ENCODE results near the gene C2orf74. TPM values are rescaled to one million over a fixed set of nuclear protein-coding genes. Genes with fewer than 3 reads are reported as not detected.
A peak's percentile ranks its signal among the peaks of the same experiment; 100 is the strongest.

C2orf74 gene
- total RNA-seq, 1 experiment from 2014 or later = 8.0 TPM

DNA sequence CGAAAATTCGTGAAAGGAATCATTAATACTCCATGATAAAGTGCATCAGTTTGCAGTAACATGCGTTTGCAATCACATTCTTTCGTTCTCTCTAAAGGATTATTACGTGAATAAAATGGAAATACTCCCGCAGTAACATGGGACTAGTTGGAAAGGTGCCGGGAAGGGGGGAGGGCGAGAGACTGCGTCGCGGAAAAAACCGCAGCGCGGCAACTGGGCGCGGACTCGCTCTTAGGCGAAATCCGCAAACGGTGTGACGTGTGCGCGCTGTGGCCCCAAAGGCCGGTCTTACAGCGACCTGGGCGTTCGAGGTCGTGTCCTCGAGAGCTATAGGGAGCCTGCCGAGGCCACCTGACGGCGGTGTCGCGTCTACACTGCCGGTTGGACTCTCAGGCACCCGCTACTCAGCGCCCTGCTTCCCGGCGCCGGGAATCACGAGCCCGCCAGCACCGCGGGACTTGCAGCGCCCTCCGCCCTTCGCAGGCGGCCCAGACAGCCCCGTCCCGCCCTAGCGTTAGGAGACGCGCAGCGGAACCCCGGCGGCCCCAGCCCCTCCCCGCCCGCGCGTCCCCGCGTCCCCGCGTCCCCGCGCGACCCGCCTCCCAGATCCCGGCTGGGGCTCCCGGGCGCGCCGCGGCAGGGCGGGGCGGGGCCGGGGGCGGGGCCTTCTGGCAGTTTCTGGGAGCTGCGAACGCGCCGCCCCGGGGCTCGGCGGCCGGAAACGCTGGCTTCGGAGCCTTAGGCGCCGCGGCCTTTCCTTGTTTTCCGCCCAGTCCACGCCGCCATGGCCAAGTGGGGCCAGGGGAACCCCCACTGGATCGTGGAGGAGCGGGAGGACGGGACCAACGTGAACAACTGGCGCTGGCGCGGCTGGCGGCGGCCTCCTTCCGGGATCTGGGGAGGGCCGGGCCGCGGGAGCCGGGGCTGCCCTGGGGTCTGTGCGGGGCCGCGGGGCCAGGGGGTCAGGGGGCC lies 15.1 kb downstream of the C2orf74 start:
- no peak overlapping the region for H2AFZ ChIP-seq (ENCODE audit: low read length)
- H3K9me3 ChIP-seq (ENCODE audit: control insufficient read depth, low read depth, low read length) = no peaks in the 10 kb centered on the region
- no peaks in the 10 kb centered on the region for H3K79me2 ChIP-seq (ENCODE audit: insufficient read depth, low read length)
- no CpG with 5 or more reads among the region's 111 CpGs for WGBS (ENCODE audit: extremely low coverage, insufficient read length, low lambda C conversion rate)
- Mint-ChIP-seq H3K4me3 (peak overlapping the region; percentile 82 to 86), H3K4me1 (peaks cover 32 to 33% of the 10 kb centered on the region in 2 experiments), H3K27me3 (ENCODE audit: low read depth) (peaks cover 36% of the 10 kb centered on the region), H3K36me3 (ENCODE audit: insufficient read depth in 1 of 3, low read depth in 3 of 3) (peaks cover 22 to 29% (median 27%) of the 10 kb centered on the region in 3 experiments; a peak in 6 of 7 replicates), H3K27ac (peak overlapping the region; percentile 1 to 92 (median 59); a peak in 4 of 7 replicates), H3K9me3 (no peaks in the 10 kb centered on the region; a peak in 1 of 5 replicates)
- H4K91ac ChIP-seq (ENCODE audit: insufficient read length, low read depth, low read length) = no peak overlapping the region
- peak overlapping the region; percentile 86 for H3K9ac ChIP-seq (ENCODE audit: extremely low read depth, insufficient read length, low read length)
- H2BK5ac ChIP-seq (ENCODE audit: insufficient read length, low read length) = no peak overlapping the region
- no peak overlapping the region for H2AK5ac ChIP-seq (ENCODE audit: insufficient read length, low read length)
- peak; percentile 96 for DNase-seq
- H4K5ac ChIP-seq (ENCODE audit: insufficient read length, low read depth, low read length) = no peak overlapping the region
- H2BK20ac ChIP-seq (ENCODE audit: low read depth, low read length, poor library complexity, severe bottlenecking) = no peak overlapping the region
- H3K56ac ChIP-seq (ENCODE audit: insufficient read length, low read depth, low read length) = no peak overlapping the region
- peaks cover 4% of the 10 kb centered on the region; the same call in 1 of the 2 replicates for H3K4me1 ChIP-seq (ENCODE audit: insufficient read depth, low read length)
- H3K27ac ChIP-seq (ENCODE audit: insufficient read length, low read depth, low read length) = peak overlapping the region; percentile 17
- H2BK15ac ChIP-seq (ENCODE audit: low read depth, low read length) = no peak overlapping the region
- H2BK120ac ChIP-seq (ENCODE audit: low read depth, low read length, poor library complexity, severe bottlenecking) = no peak overlapping the region
- no peak overlapping the region for H3K4ac ChIP-seq (ENCODE audit: low read depth, low read length)
- H3K79me1 ChIP-seq (ENCODE audit: insufficient read depth, low read depth, low read length, poor library complexity, severe bottlenecking) = no peaks in the 10 kb centered on the region
- H3K4me2 ChIP-seq (ENCODE audit: insufficient read depth, insufficient read length, low read length) = peak overlapping the region; percentile 80
- TF ChIP-seq, protein P1, sequence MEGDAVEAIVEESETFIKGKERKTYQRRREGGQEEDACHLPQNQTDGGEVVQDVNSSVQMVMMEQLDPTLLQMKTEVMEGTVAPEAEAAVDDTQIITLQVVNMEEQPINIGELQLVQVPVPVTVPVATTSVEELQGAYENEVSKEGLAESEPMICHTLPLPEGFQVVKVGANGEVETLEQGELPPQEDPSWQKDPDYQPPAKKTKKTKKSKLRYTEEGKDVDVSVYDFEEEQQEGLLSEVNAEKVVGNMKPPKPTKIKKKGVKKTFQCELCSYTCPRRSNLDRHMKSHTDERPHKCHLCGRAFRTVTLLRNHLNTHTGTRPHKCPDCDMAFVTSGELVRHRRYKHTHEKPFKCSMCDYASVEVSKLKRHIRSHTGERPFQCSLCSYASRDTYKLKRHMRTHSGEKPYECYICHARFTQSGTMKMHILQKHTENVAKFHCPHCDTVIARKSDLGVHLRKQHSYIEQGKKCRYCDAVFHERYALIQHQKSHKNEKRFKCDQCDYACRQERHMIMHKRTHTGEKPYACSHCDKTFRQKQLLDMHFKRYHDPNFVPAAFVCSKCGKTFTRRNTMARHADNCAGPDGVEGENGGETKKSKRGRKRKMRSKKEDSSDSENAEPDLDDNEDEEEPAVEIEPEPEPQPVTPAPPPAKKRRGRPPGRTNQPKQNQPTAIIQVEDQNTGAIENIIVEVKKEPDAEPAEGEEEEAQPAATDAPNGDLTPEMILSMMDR (conservative IDR thresholded peaks at IDR 0.05) = no peak
- H3K18ac ChIP-seq (ENCODE audit: insufficient read length, low read depth, low read length) = peak overlapping the region; percentile 97
- peaks cover 14% of the 10 kb centered on the region for H3K23me2 ChIP-seq (ENCODE audit: insufficient read length, low read depth, low read length, poor library complexity, severe bottlenecking)
- H4K8ac ChIP-seq (replicated peaks; ENCODE audit: insufficient read length, low read depth, low read length) = no peak overlapping the region
- peak overlapping the region; percentile 96 for H3K14ac ChIP-seq (ENCODE audit: insufficient read depth, low read length)
- no peak overlapping the region for H2BK12ac ChIP-seq (ENCODE audit: insufficient read length, low read depth, low read length)
- no peak overlapping the region for H3T11ph ChIP-seq (ENCODE audit: low read length)
- no peaks in the 10 kb centered on the region; the same call in 1 of the 2 replicates for H3K27me3 ChIP-seq (ENCODE audit: insufficient read depth, low read length)
- H3K23ac ChIP-seq (ENCODE audit: insufficient read length, low read depth, low read length) = no peak overlapping the region
- H4K20me1 ChIP-seq (ENCODE audit: control insufficient read depth, insufficient read depth, insufficient read length) = no peaks in the 10 kb centered on the region

All from H9 (cell line).